BE2C (cell line): Measurements from ENCODE around the gene THAP8.
"Not testable (repeated sequence)": the region's sequence is repeated elsewhere in the genome, so short reads cannot be mapped to it uniquely, and the experiment has no call there.

Experiments used
- DNase-seq: peaks from one replicate; pipeline ENCODE4 v3.0.0-alpha.2; 2020
- H3K27me3 ChIP-seq: fragments of 250-450 bp; sonication (Bioruptor Pico); 2 replicates; pipeline ENCODE4 v1.5.1; 2020; ENCODE audit warnings: mild to moderate bottlenecking
- H3K36me3 ChIP-seq: fragments of 250-450 bp; sonication (Bioruptor Pico); 2 replicates; pipeline ENCODE4 v1.5.1; 2020; ENCODE audit warnings: mild to moderate bottlenecking
- H3K4me1 ChIP-seq: fragments of 250-450 bp; sonication (Bioruptor Pico); 2 replicates; pipeline ENCODE4 v1.5.1; 2020
- H3K4me3 ChIP-seq: 2 replicates; pipeline ENCODE4 v1.5.1; 2011; ENCODE audit warnings: low read depth, low read length
- H3K9me3 ChIP-seq: fragments of 250-450 bp; sonication (Bioruptor Pico); 2 replicates; pipeline ENCODE4 v1.5.1; 2020
- TF ChIP-seq, protein P1 (sequence below): IDR thresholded peaks from 2 replicates; pipeline ENCODE4 v1.5.1; 2012; ENCODE audit warnings: mild to moderate bottlenecking, low read depth, low read length

Gene THAP8

DNA sequence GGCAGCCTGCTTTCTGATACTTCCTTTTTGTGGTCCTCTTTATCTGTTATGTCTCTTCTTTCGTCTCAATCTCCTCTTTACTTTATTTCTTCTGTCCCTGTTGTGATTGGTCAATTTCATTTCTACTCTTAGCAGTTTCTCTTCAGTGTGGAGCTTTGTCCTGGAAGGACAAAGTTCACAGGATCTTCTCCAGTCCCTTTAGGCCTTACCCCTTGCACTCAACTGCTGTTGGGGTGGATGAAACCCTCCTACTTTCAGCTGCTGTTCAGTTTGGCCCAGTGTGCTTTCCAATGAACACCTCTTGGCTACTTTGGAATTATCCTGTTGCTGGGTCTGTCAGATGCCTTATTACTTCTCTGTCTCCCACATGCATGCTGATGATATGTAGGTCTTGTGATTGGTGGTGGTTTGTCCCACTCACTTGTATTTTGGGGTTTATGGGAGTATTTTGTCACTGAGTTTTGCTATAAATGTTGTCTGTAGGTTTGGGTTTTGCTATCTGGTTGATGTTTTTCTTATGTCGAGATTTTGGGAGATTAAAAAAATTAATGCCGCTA lies 25.4 kb upstream of the THAP8 start:
- no peaks in the 10 kb centered on the region for H3K4me1 ChIP-seq
- H3K36me3 ChIP-seq, result peaks cover 40% of the 10 kb centered on the region
- H3K9me3 ChIP-seq, result no peaks in the 10 kb centered on the region
- DNase-seq, result no peak
- no peaks in the 10 kb centered on the region for H3K27me3 ChIP-seq
- TF ChIP-seq, protein P1, sequence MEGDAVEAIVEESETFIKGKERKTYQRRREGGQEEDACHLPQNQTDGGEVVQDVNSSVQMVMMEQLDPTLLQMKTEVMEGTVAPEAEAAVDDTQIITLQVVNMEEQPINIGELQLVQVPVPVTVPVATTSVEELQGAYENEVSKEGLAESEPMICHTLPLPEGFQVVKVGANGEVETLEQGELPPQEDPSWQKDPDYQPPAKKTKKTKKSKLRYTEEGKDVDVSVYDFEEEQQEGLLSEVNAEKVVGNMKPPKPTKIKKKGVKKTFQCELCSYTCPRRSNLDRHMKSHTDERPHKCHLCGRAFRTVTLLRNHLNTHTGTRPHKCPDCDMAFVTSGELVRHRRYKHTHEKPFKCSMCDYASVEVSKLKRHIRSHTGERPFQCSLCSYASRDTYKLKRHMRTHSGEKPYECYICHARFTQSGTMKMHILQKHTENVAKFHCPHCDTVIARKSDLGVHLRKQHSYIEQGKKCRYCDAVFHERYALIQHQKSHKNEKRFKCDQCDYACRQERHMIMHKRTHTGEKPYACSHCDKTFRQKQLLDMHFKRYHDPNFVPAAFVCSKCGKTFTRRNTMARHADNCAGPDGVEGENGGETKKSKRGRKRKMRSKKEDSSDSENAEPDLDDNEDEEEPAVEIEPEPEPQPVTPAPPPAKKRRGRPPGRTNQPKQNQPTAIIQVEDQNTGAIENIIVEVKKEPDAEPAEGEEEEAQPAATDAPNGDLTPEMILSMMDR, result no peak
- no peak overlapping the region for H3K4me3 ChIP-seq

DNA sequence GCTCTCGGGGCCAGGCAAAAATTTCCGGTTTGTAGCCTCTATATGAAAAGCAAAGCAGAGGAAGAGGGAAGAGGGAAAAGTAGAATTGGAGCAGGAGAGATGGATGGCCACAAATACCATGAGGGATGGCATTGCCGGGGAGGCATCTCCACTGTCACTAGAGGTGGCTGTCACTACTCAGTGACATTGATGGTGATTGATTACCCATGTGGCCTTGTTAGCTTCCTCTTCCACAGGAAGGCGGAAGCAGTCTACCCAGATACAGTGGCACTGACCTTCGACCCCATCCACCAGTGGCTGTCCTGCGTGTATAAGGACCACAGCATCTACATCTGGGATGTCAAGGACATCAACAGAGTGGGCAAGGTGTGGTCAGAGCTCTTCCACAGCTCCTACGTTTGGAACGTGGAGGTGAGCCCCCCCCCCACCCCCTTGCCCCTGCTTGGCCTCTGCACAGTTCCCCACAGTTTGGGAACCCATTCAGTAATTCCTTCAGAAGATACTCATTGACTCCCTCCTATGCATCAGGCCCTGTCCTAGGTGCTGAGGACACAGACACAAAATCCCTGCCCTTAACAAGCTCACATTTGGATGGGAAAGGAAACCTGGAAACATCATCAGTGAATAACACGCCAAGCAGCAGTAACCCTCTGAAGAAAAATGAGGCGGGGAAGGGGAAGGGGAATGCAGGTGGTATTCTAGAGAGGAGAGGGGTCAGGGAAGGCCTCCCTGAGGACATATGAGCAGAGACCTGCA lies 19.2 kb upstream of the THAP8 start:
- Histone ChIP-seq H3K27me3 (no peaks in the 10 kb centered on the region), H3K9me3 (no peaks in the 10 kb centered on the region), H3K4me3 (no peak overlapping the region), H3K36me3 (peaks cover 16% of the 10 kb centered on the region), H3K4me1 (peaks cover 10% of the 10 kb centered on the region)
- TF ChIP-seq, protein P1, result no peak
- DNase-seq, result no peak

DNA sequence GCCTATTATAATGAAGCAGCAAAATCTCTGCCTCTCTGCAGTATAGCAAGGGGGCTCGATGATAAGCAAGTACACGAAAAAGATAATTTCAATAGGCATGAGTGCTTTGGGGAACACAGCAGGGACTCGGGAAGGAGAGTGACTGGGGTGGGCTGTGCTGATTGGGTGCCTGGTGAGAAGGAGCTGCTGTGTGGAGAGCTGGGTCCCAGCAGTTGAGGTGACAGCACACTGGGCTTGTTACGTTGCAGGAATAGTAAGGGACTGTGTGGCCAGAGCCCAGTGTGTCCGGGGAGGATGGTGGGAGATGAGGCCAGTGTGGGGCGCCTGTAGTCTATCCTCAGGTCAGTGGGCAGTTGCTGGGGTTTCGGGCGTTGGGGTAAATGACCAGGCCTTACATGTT lies 18.0 kb upstream of the THAP8 start:
- Histone ChIP-seq H3K4me3 (no peak overlapping the region), H3K36me3 (peaks cover 28% of the 10 kb centered on the region), H3K27me3 (no peaks in the 10 kb centered on the region), H3K9me3 (no peaks in the 10 kb centered on the region), H3K4me1 (peaks cover 10% of the 10 kb centered on the region)
- no peak for DNase-seq
- TF ChIP-seq, protein P1, result no peak

DNA sequence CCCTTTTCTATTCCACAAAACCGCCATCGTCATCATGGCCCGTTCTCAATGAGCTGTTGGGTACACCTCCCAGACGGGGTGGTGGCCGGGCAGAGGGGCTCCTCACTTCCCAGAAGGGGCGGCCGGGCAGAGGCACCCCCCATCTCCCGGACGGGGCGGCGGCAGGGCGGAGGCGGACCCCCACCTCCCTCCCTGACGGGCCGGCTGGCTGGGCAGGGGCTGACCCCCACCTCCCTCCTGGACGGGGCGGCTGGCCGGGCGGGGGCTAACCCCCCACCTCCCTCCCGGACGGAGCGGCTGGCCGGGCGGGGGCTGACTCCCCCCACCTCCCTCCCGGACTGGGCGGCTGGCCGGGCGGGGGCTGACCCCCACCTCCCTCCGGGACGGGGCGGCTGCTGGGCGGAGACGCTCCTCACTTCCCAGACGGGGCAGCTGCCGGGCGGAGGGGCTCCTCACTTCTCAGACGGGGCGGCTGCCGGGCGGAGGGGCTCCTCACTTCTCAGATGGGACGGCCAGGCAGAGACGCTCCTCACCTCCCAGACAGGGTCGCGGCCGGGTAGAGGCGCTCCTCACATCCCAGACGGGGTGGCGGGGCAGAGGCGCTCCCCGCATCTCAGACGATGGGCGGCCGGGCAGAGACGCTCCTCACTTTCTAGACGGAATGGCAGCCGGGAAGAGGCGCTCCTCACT lies 14.9 kb upstream of the THAP8 start:
- H3K4me3 ChIP-seq, DNase-seq, H3K9me3 ChIP-seq, H3K27me3 ChIP-seq: not testable (repeated sequence)
- Histone ChIP-seq H3K4me1 (peaks cover 10% of the 10 kb centered on the region), H3K36me3 (peaks cover 47% of the 10 kb centered on the region)

DNA sequence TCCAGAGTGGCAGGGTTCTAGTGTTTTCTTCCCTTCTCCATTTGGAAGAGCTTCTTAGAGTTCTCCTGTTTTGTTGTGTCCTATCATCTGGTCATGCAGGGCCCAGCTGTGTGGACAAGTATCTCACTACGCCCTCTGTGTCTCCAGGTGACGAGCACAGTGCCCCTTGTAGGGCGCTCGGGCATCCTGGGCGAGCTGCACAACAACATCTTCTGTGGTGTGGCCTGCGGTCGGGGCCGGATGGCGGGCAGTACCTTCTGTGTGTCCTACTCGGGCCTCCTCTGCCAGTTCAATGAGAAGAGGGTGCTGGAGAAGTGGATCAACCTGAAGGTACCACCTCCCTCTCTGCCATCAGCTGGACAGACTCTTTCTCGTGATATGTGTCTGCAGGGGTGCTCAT lies 13.6 kb upstream of the THAP8 start:
- Histone ChIP-seq H3K9me3 (no peaks in the 10 kb centered on the region), H3K36me3 (peaks cover 50% of the 10 kb centered on the region)
- no peak for DNase-seq

DNA sequence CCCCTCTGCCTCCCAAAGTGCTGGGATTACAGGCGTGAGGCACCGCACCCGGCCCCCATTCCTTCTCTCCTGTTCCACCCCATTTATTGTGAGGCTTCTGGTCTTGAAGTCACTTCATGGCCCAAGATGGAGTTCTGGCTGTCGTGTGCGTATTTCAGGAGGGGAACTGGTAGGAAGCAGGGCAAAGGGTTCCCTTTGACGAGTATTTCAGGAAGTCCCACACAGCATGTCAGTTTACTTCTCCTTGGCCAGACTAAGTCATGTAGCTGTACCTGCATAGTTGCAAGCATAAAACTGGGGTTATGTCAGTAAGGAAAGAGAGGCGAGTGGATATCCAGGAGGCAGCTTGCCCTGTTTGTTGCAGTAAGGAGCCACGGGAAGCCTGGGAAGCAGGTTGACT lies 10.7 kb upstream of the THAP8 start:
- Histone ChIP-seq H3K9me3 (no peaks in the 10 kb centered on the region), H3K4me1 (no peaks in the 10 kb centered on the region), H3K4me3 (no peak overlapping the region), H3K27me3 (no peaks in the 10 kb centered on the region), H3K36me3 (peaks cover 59% of the 10 kb centered on the region)
- TF ChIP-seq, protein P1, result no peak
- DNase-seq, result no peak

More for the DNA sequence above, 13.6 kb upstream of the THAP8 start:
- no peak overlapping the region for H3K4me3 ChIP-seq
- TF ChIP-seq, protein P1, result no peak
- H3K27me3 ChIP-seq, result no peaks in the 10 kb centered on the region
- peaks cover 10% of the 10 kb centered on the region for H3K4me1 ChIP-seq
